Gastrocnemius medialis (tissue), 4 donors: Measurements from ENCODE around the gene CADPS. TPM values are rescaled to one million over a fixed set of nuclear protein-coding genes. Genes with fewer than 3 reads are reported as not detected.

Source experiments
- ATAC-seq, 2 donors: fragments of 150-250 bp; one replicate each; pipeline ENCODE4 v1.9.1; 2016
- DNase-seq, 2 donors: peaks; one replicate each; pipeline ENCODE4 v3.0.0-alpha.2; 2019
- H3K27ac ChIP-seq, 4 donors: fragments of 200-600 bp; sonication (generic); 1 replicate in 1 of 4; 2 replicates in 3 of 4; pipeline ENCODE4 v1.5.1; 2016 to 2018; ENCODE audit warnings: mild to moderate bottlenecking in 2 of 4, moderate library complexity in 1 of 4
- H3K27me3 ChIP-seq, 3 donors: fragments of 200-600 bp; sonication (generic) in 2 of 3; 1 replicate in 1 of 3; 2 replicates in 2 of 3; pipeline versions ENCODE4 v1.5.1 to v1.6.0; 2016 to 2019; ENCODE audit warnings: mild to moderate bottlenecking in 1 of 3, moderate library complexity in 1 of 3
- H3K36me3 ChIP-seq, 2 donors: fragments of 200-600 bp; sonication (generic) in 1 of 2; one replicate each; pipeline ENCODE4 v1.5.1; 2017 to 2018
- H3K4me1 ChIP-seq, 2 donors: fragments of 200-600 bp; sonication (generic) in 1 of 2; one replicate each; pipeline ENCODE4 v1.5.1; 2016 to 2017; ENCODE audit warnings: mild to moderate bottlenecking in 2 of 2
- H3K4me3 ChIP-seq, 4 donors: fragments of 200-600 bp; sonication (generic) in 3 of 4; 1 replicate in 1 of 4; 2 replicates in 3 of 4; pipeline ENCODE4 v1.5.1; 2016 to 2019; ENCODE audit warnings: mild to moderate bottlenecking in 2 of 4
- H3K9me3 ChIP-seq, 3 donors: fragments of 200-600 bp; sonication (generic) in 2 of 3; 1 replicate in 1 of 3; 2 replicates in 2 of 3; pipeline ENCODE4 v1.5.1; 2016 to 2019
- CTCF ChIP-seq, 5 experiments: fragments of 450-650 bp in 3 of 5; fragments of 200-600 bp in 2 of 5; sonication (generic) in 2 of 5; IDR thresholded peaks in 4 of 5; conservative IDR thresholded peaks in 1 of 5; 1 replicate in 4 of 5; 2 replicates in 1 of 5; pipeline ENCODE4 v1.5.1; 2016 to 2019; ENCODE audit warnings: antibody characterized with exemption in 5 of 5, mild to moderate bottlenecking in 3 of 5, moderate library complexity in 3 of 5
- POLR2A ChIP-seq, 2 donors: fragments of 450-650 bp; IDR thresholded peaks; one replicate each; pipeline ENCODE4 v1.6.1; 2017; ENCODE audit warnings: antibody characterized with exemption in 2 of 2, mild to moderate bottlenecking in 2 of 2, moderate library complexity in 2 of 2
- in situ Hi-C, 4 donors: fragments of 200-750 bp; cut with MboI; loops; one replicate each; pipeline versions ENCODE4 v1.15.0 to v1.8.0; 2017; ENCODE audit warnings: low sequenced_read_pairs in 4 of 4
- intact Hi-C: fragments of 100-400 bp; cut with DNase I; formaldehyde crosslinking; loops from one replicate; pipeline ENCODE4 v1.15.1; 2023; ENCODE audit warnings: low total_unique reads
- total RNA-seq, 4 donors: library from RNA; depleted of rRNA; stranded (reverse); fragments of >200 nt; gene quantifications; one replicate each; pipeline versions ENCODE4 v1.1.0 to v1.2.3, GENCODE V29; 2016

The CADPS gene
- total RNA-seq, 4 donors from 2014 or later = 2.1 TPM; not detected in 3

GRCh38 chr3:62548528-62549205 lies 326.5 kb downstream of the CADPS start:
- DNase-seq (no peak), ATAC-seq (no peak)
- H3K36me3 ChIP-seq = no peaks in the 10 kb centered on the region
- TF ChIP-seq POLR2A (IDR thresholded peaks at IDR 0.05) = no peak
- TF ChIP-seq CTCF (IDR thresholded peaks at IDR 0.05 in 4 of 5, conservative IDR thresholded peaks at IDR 0.05 in 1 of 5) = no peak
- in situ Hi-C loops = no loop called here
- no peaks in the 10 kb centered on the region for H3K9me3 ChIP-seq
- no peak overlapping the region for H3K27ac ChIP-seq
- no peaks in the 10 kb centered on the region for H3K27me3 ChIP-seq
- intact Hi-C loops = no loop called here
- no peaks in the 10 kb centered on the region for H3K4me1 ChIP-seq
- no peak overlapping the region for H3K4me3 ChIP-seq

- Histone ChIP-seq H3K9me3 (no peaks in the 10 kb centered on the region), H3K4me3 (no peak overlapping the region), H3K4me1 (no peaks in the 10 kb centered on the region), H3K27ac (no peak overlapping the region), H3K36me3 (no peaks in the 10 kb centered on the region), H3K27me3 (no peaks in the 10 kb centered on the region)
- intact Hi-C loops = no loop called here
- in situ Hi-C loops = no loop called here
- no peak for DNase-seq
- TF ChIP-seq POLR2A (IDR thresholded peaks at IDR 0.05) (no peak), CTCF (IDR thresholded peaks at IDR 0.05 in 4 of 5, conservative IDR thresholded peaks at IDR 0.05 in 1 of 5) (no peak)
- no peak for ATAC-seq
Observed at GRCh38 chr3:62546266-62546665, 328.9 kb downstream of the CADPS start.

GRCh38 chr3:62542185-62542584 lies 333.0 kb downstream of the CADPS start:
- Histone ChIP-seq H3K27me3 (peaks cover 0 to 1% (median 0%) of the 10 kb centered on the region in 3 donors), H3K4me1 (no peaks in the 10 kb centered on the region), H3K9me3 (no peaks in the 10 kb centered on the region), H3K27ac (no peak overlapping the region), H3K4me3 (no peak overlapping the region), H3K36me3 (no peaks in the 10 kb centered on the region)
- ATAC-seq = no peak
- intact Hi-C loops = no loop called here
- DNase-seq = no peak
- TF ChIP-seq POLR2A (IDR thresholded peaks at IDR 0.05) (no peak), CTCF (IDR thresholded peaks at IDR 0.05 in 4 of 5, conservative IDR thresholded peaks at IDR 0.05 in 1 of 5) (no peak)
- in situ Hi-C loops = no loop called here

GRCh38 chr3:62539762-62540161 lies 335.5 kb downstream of the CADPS start:
- in situ Hi-C loops = no loop called here
- TF ChIP-seq CTCF (IDR thresholded peaks at IDR 0.05 in 4 of 5, conservative IDR thresholded peaks at IDR 0.05 in 1 of 5) (no peak), POLR2A (IDR thresholded peaks at IDR 0.05) (no peak)
- no peaks in the 10 kb centered on the region for H3K4me1 ChIP-seq
- intact Hi-C loops = no loop called here
- H3K27ac ChIP-seq = no peak overlapping the region
- ATAC-seq = no peak
- DNase-seq = no peak
- no peaks in the 10 kb centered on the region for H3K36me3 ChIP-seq
- H3K27me3 ChIP-seq = peaks cover 0 to 5% (median 0%) of the 10 kb centered on the region in 3 donors
- H3K4me3 ChIP-seq = no peak overlapping the region
- H3K9me3 ChIP-seq = no peaks in the 10 kb centered on the region
